HG03196 (cell line): Measurements from ENCODE around the gene TAF11L13.
"Not testable (repeated sequence)": the region's sequence is repeated elsewhere in the genome, so short reads cannot be mapped to it uniquely, and the experiment has no call there.

Experiments used
- ATAC-seq: cut with Tn5 transposase; IDR thresholded peaks from one replicate; pipeline ENCODE4 v1.9.1; 2021; ENCODE audit not compliant: unreplicated experiment

The TAF11L13 gene

GRCh38 chr5:17631788-17632187, at the start of gene TAF11L13:
TAF11L13 (plus strand) TSS chr5:17632088.
- not testable (repeated sequence) for ATAC-seq

DNA sequence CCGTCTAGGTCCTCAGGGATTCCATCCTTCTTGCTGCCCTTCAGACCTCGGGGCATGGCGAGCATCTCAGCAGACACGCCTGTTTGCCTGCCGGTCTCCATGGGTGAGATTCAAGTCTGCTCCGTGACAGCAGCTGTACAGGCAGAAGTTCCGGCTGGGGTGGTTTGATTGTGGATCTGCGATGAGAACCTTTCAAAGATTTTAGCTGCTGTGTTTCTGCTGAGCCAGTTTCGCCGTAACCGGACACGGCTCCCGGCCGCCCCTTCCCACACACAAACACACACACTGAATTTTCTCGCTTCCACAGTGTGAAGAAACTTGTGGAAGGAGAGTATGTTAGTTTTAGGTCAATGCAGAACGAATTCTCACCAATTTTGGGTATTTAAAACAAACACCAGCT, 46.2 kb upstream of the TAF11L13 start, which contains the start of gene TAF11L7:
TSS of gene TAF11L7 (minus strand) at position 101 of the 400 bp plus-strand sequence.
- not testable (repeated sequence) for ATAC-seq

DNA sequence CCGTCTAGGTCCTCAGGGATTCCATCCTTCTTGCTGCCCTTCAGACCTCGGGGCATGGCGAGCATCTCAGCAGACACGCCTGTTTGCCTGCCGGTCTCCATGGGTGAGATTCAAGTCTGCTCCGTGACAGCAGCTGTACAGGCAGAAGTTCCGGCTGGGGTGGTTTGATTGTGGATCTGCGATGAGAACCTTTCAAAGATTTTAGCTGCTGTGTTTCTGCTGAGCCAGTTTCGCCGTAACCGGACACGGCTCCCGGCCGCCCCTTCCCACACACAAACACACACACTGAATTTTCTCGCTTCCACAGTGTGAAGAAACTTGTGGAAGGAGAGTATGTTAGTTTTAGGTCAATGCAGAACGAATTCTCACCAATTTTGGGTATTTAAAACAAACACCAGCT, 41.0 kb upstream of the TAF11L13 start, which contains the start of gene TAF11L8:
TSS of gene TAF11L8 (minus strand) at position 101 of the 400 bp plus-strand sequence.
- not testable (repeated sequence) for ATAC-seq

GRCh38 chr5:17594255-17594654, 37.6 kb upstream of the TAF11L13 start, which contains the start of gene TAF11L9:
TAF11L9 (minus strand) TSS chr5:17594394.
- not testable (repeated sequence) for ATAC-seq

DNA sequence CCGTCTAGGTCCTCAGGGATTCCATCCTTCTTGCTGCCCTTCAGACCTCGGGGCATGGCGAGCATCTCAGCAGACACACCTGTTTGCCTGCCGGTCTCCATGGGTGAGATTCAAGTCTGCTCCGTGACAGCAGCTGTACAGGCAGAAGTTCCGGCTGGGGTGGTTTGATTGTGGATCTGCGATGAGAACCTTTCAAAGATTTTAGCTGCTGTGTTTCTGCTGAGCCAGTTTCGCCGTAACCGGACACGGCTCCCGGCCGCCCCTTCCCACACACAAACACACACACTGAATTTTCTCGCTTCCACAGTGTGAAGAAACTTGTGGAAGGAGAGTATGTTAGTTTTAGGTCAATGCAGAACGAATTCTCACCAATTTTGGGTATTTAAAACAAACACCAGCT, 34.2 kb upstream of the TAF11L13 start, which contains the start of gene TAF11L10:
TSS of gene TAF11L10 (minus strand) at position 101 of the 400 bp plus-strand sequence.
- ATAC-seq, result not testable (repeated sequence)

DNA sequence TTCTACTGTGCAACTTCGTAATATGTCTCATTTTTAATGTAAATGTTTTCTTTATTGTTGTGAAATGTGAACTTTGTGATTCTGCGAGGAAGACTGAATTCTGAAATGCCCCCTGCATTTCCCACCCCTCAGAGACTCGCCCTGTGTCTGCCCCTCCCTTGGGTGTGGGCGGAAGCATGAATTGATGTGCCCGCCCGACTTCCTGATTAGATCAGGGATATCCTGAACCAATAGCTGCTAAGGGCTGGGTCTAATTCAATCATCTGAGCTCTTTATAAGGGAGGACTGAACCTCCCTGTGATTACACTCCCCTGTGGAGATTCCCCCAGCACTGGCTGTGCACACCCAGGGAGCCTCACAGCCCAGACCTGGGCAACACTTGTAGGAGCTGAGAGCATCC, 28.0 kb upstream of the TAF11L13 start, which contains the start of gene TAF11L11:
TSS of gene TAF11L11 (plus strand) at position 304 of the 400 bp plus-strand sequence.
- not testable (repeated sequence) for ATAC-seq

DNA sequence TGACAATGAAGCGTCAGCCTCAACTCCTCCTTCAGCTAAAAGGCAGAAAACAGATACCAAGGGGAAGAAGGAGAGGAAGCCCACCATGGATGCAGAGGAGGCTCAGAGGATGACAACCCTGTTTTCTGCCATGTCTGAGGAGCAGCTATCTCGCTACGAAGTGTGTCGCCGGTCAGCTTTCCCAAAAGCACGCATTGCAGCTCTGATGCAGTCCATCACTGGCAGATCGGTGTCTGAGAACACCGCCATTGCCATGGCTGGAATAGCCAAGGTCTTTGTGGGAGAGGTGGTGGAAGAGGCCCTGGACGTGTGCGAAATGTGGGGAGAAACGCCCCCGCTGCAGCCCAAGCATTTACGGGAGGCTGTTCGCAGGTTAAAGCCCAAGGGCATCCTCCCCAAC, 26.9 kb upstream of the TAF11L13 start:
- ATAC-seq, result no peak

GRCh38 chr5:17607461-17607860, 24.4 kb upstream of the TAF11L13 start:
- ATAC-seq, result not testable (repeated sequence)

- not testable (repeated sequence) for ATAC-seq
Observed at GRCh38 chr5:17610092-17610491, 21.8 kb upstream of the TAF11L13 start, which contains the start of gene TAF11L12. TAF11L12 (plus strand) TSS chr5:17610392.

GRCh38 chr5:17614872-17615605, 16.8 kb upstream of the TAF11L13 start:
- ATAC-seq, result no peak

DNA sequence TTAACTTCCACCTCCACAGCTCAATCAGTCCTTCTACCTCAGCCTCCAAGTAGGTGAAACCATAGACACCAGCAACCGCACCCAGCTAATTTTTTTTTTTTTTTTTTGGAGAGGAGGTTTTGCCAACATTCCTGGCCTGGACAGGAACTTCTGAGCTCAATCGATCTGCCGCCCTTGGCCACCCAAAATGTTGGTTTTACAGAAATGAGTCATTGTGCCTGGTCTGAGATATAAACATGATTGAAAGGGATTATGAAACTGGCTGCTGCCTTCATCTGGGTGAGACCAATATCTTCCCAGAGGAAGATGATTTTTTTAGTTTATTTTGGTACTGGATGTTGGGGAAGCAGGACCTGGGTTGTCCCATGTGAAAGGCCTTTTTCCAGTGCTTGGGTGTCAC, 12.5 kb upstream of the TAF11L13 start:
- ATAC-seq, result no peak

GRCh38 chr5:17620627-17621026, 11.3 kb upstream of the TAF11L13 start:
- no peak for ATAC-seq

DNA sequence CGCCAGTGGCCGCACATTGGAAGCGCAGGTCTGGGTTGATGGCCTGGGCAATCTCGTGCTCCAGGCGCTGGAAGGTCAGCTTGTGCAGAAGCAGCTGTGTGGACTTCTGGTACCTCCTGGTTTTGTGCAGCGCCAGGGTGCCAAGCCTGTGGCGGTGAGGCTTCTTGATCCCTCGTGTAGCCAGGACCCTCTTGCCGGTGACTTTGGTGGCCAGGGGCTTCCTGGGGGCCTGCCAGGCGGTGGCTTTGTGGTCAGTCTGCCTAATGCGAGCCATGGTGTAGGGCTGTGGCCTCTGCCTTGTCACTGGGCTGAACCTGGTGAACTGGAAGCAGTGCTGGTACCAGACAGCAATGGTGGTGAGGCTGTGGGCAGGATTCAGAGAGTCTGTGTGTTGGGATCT, 6.2 kb upstream of the TAF11L13 start:
- ATAC-seq, result no peak

GRCh38 chr5:17634160-17634559, 2.3 kb downstream of the TAF11L13 start, which contains the start of gene TAF11L14:
TAF11L14 (plus strand) TSS chr5:17634460.
- no peak for ATAC-seq

GRCh38 chr5:17649232-17649631, 17.3 kb downstream of the TAF11L13 start:
- ATAC-seq, result not testable (repeated sequence)

DNA sequence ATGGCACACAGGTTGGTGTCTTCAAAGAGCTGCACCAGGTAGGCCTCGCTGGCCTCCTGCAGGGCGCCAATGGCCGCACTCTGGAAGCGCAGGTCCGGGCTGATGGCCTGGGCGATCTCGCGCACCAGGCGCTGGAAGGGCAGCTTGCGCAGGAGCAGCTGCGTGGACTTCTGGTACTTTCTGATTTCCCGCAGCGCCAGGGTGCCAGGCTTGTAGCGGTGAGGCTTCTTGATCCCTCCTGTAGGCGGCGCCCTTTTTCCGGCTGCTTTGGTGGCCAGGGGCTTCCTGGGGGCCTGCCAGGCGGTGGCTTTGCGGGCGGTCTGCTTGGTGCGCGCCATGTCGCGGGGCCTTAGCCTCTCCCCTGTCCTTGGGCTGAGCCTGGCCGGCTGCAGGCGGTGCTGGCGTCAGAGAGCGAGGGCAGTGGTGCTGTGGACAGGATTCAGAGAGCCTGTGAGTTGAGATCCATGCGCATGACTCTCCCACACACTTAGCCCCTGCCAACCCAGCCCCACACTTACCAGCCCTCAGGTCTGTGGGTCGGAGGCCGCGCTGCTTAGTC, 23.4 kb downstream of the TAF11L13 start:
- not testable (repeated sequence) for ATAC-seq

DNA sequence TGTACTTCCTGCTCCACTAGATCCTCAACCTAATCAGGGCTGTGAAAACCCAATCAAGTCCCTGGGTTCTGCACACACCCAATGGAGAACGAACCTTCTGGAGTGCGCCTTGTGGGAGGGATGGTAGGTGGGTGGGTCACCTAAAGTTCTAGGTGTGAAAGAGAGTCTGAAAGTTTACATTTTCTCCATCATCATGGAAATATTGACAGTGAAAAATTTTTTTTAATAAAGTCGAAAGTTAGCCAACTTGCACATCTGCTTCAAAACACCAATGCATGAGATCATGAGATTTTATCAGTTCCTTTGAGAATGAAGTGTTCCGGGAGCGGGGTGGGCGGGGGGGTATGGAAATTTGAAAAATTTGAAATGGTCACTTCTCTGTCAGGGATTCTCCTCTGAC, 24.0 kb downstream of the TAF11L13 start:
- ATAC-seq, result no peak

- ATAC-seq, result no peak
Observed at GRCh38 chr5:17663182-17663581, 31.3 kb downstream of the TAF11L13 start.

GRCh38 chr5:17665836-17666235, 33.9 kb downstream of the TAF11L13 start:
- ATAC-seq, result no peak

- no peak for ATAC-seq
Observed at GRCh38 chr5:17666726-17667235, 34.9 kb downstream of the TAF11L13 start.

DNA sequence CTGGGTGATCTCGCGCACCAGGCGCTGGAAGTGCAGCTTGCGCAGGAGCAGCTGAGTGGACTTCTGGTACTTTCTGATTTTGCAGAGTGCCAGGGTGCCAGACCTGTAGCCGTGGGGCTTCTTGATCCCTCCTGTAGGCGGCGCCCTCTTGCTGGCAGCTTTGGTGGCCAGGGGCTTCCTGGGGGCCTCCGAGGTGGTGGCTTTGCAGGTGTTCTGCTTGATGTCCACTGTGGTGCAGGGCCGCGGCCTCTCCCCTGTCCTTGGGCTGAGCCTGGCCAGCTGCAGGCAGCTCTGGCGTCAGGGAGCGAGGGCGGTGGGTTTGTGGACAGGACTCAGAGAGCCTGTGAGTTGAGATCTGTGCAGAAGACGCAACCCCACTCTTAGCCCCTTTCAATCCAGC, 38.5 kb downstream of the TAF11L13 start:
- no peak for ATAC-seq
